ENCODE results near the gene FOXS1.

DNA sequence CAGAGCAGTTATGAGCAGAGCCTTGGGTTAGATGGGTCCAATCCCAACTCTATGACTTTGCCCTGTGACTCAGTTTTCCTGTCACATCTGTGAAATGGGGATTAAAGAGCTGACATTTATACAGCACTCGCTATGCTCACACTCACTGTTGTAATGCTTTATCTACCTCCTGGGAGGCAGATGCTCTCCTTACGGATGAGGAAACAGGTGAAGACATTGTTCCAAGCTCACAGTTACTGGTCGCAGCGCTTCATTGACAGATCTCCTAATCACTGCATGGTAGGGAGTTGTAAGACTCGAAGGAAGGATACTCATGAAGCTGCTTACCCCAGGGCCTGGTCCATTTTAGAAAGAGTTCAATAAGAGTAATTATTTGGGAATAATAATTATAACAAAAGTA is 29.2 kb downstream of the FOXS1 start:
- no peak for TF ChIP-seq EZH2 (IDR thresholded peaks at IDR 0.05; ENCODE audit: insufficient read depth, low read length)
- TF ChIP-seq, protein P1, sequence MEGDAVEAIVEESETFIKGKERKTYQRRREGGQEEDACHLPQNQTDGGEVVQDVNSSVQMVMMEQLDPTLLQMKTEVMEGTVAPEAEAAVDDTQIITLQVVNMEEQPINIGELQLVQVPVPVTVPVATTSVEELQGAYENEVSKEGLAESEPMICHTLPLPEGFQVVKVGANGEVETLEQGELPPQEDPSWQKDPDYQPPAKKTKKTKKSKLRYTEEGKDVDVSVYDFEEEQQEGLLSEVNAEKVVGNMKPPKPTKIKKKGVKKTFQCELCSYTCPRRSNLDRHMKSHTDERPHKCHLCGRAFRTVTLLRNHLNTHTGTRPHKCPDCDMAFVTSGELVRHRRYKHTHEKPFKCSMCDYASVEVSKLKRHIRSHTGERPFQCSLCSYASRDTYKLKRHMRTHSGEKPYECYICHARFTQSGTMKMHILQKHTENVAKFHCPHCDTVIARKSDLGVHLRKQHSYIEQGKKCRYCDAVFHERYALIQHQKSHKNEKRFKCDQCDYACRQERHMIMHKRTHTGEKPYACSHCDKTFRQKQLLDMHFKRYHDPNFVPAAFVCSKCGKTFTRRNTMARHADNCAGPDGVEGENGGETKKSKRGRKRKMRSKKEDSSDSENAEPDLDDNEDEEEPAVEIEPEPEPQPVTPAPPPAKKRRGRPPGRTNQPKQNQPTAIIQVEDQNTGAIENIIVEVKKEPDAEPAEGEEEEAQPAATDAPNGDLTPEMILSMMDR (IDR thresholded peaks at IDR 0.05; ENCODE audit: insufficient read depth, low read depth, low read length) = no peak
